ENCODE measurements around the gene KRTAP23-1. TPM values are rescaled to one million over a fixed set of nuclear protein-coding genes. Genes with fewer than 3 reads are reported as not detected.

The KRTAP23-1 gene
- polyA plus RNA-seq, 1 donor (not counting 4 experiments of a cell fraction or from before 2014, with no cell fraction given), result not detected

DNA sequence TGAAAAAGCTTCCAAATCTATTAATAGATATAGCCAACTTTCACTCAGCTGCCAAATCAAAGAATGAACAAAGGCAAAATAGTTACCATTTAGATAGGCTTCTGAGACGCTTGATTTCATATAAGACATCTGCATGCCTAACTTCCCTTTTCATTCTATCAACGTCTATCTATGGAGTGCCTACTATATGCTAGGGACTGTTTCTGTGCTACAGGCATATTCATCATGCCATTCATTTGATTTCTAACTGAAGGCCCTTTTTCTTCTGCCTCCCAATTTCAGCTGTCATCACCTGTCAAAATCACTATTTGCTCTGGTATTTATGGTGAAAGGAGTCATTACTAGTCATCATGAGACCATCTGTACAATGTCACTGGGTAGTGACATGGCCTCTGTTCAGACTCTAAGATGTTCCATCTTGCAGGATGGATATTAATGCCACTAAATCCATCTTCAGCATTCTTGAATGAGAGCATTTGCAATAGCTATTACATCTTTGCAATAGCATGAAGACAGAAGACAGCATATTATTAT is 43.2 kb upstream of the KRTAP23-1 start:
- Histone ChIP-seq H4K20me1 (ENCODE audit: control insufficient read depth, extremely low read depth, insufficient read depth, low read length) (no peaks in the 10 kb centered on the region), H3K9me1 (ENCODE audit: control insufficient read depth, extremely low read depth, insufficient read depth, low read length) (no peaks in the 10 kb centered on the region), H3K4me1 (ENCODE audit: control insufficient read depth, extremely low read depth, insufficient read depth, low read length) (no peaks in the 10 kb centered on the region), H3K9ac (ENCODE audit: control insufficient read depth, extremely low read depth, insufficient read depth, low read length) (no peak overlapping the region), H2AFZ (ENCODE audit: control insufficient read depth, low read length) (no peak overlapping the region), H3K9me3 (ENCODE audit: control insufficient read depth, low read depth, low read length) (no peaks in the 10 kb centered on the region), H3K79me2 (ENCODE audit: control insufficient read depth, insufficient read depth, low read length) (no peaks in the 10 kb centered on the region), H3K27ac (ENCODE audit: control insufficient read depth, insufficient read depth, low read length) (no peak overlapping the region), H3K4me2 (ENCODE audit: control insufficient read depth, extremely low read depth, insufficient read depth, low read depth, low read length) (no peak overlapping the region), H3K27me3 (ENCODE audit: control insufficient read depth, extremely low read depth, insufficient read depth, low read length) (no peaks in the 10 kb centered on the region), H3K4me3 (ENCODE audit: control insufficient read depth in 2 of 3, extremely low read depth in 1 of 3, insufficient read depth in 2 of 3, low read depth in 1 of 3, low read length in 3 of 3) (no peak overlapping the region), H3K36me3 (ENCODE audit: control insufficient read depth in 2 of 2, extremely low read depth in 1 of 2, insufficient read depth in 2 of 2, low read length in 2 of 2) (no peaks in the 10 kb centered on the region)
- no peak for FAIRE-seq
- no peak for TF ChIP-seq EZH2 (IDR thresholded peaks at IDR 0.05; ENCODE audit: low read length)
- TF ChIP-seq, protein P1, sequence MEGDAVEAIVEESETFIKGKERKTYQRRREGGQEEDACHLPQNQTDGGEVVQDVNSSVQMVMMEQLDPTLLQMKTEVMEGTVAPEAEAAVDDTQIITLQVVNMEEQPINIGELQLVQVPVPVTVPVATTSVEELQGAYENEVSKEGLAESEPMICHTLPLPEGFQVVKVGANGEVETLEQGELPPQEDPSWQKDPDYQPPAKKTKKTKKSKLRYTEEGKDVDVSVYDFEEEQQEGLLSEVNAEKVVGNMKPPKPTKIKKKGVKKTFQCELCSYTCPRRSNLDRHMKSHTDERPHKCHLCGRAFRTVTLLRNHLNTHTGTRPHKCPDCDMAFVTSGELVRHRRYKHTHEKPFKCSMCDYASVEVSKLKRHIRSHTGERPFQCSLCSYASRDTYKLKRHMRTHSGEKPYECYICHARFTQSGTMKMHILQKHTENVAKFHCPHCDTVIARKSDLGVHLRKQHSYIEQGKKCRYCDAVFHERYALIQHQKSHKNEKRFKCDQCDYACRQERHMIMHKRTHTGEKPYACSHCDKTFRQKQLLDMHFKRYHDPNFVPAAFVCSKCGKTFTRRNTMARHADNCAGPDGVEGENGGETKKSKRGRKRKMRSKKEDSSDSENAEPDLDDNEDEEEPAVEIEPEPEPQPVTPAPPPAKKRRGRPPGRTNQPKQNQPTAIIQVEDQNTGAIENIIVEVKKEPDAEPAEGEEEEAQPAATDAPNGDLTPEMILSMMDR (optimal IDR thresholded peaks at IDR 0.05 in 1 of 3, IDR thresholded peaks at IDR 0.05 in 1 of 3, conservative IDR thresholded peaks at IDR 0.05 in 1 of 3; ENCODE audit: extremely low read depth in 1 of 3, insufficient read depth in 2 of 3, low read length in 3 of 3), result no peak
- no peak for DNase-seq (ENCODE audit: low read depth, low spot score)
- dilution Hi-C loops (cut with MboI; ENCODE audit: extremely low pct_ligation_motif_present, low sequenced_read_pairs), result no loop called here

DNA sequence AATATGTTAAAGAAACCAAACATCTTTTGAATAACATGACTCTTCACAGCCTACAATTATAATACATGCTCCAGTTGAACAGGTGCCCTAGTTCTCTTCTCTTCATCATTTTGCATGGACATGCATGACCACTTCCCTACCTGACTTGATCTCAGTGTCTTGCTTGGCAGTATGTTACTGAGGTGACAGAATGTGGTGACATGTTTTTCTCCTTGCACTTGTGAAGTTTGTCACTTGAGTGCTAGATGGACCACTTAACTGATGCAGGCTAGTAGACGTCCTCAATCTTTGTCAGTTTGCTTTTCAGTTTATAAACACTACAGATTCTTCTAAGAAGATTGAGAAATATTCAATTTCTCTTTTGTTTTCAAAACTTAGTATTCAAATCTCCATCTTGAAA is 33.8 kb upstream of the KRTAP23-1 start:
- Histone ChIP-seq H3K9me3 (ENCODE audit: control insufficient read depth, low read depth, low read length) (no peaks in the 10 kb centered on the region), H3K4me1 (ENCODE audit: control insufficient read depth, extremely low read depth, insufficient read depth, low read length) (no peaks in the 10 kb centered on the region), H3K27me3 (ENCODE audit: control insufficient read depth, extremely low read depth, insufficient read depth, low read length) (no peaks in the 10 kb centered on the region), H3K9me1 (ENCODE audit: control insufficient read depth, extremely low read depth, insufficient read depth, low read length) (no peaks in the 10 kb centered on the region), H3K4me2 (ENCODE audit: control insufficient read depth, extremely low read depth, insufficient read depth, low read depth, low read length) (no peak overlapping the region), H2AFZ (ENCODE audit: control insufficient read depth, low read length) (no peak overlapping the region), H3K79me2 (ENCODE audit: control insufficient read depth, insufficient read depth, low read length) (no peaks in the 10 kb centered on the region), H3K27ac (ENCODE audit: control insufficient read depth, insufficient read depth, low read length) (no peak overlapping the region), H3K4me3 (ENCODE audit: control insufficient read depth in 2 of 3, extremely low read depth in 1 of 3, insufficient read depth in 2 of 3, low read depth in 1 of 3, low read length in 3 of 3) (no peak overlapping the region), H3K36me3 (ENCODE audit: control insufficient read depth in 2 of 2, extremely low read depth in 1 of 2, insufficient read depth in 2 of 2, low read length in 2 of 2) (no peaks in the 10 kb centered on the region), H4K20me1 (ENCODE audit: control insufficient read depth, extremely low read depth, insufficient read depth, low read length) (no peaks in the 10 kb centered on the region), H3K9ac (ENCODE audit: control insufficient read depth, extremely low read depth, insufficient read depth, low read length) (no peak overlapping the region)
- FAIRE-seq (no peak), DNase-seq (ENCODE audit: low read depth, low spot score) (no peak)
- dilution Hi-C loops (cut with MboI; ENCODE audit: extremely low pct_ligation_motif_present, low sequenced_read_pairs), result no loop called here
- TF ChIP-seq, protein P1 (optimal IDR thresholded peaks at IDR 0.05 in 1 of 3, IDR thresholded peaks at IDR 0.05 in 1 of 3, conservative IDR thresholded peaks at IDR 0.05 in 1 of 3; ENCODE audit: extremely low read depth in 1 of 3, insufficient read depth in 2 of 3, low read length in 3 of 3), result no peak
- no peak for TF ChIP-seq EZH2 (IDR thresholded peaks at IDR 0.05; ENCODE audit: low read length)
